RWPE1 (cell line): Measurements from ENCODE around the gene ARHGAP20.

Source experiments
- CTCF ChIA-PET: fragments of 350-600 bp; sonication (Branson Sonifier 250); formaldehyde crosslinking; extraction: SDS; loops from one replicate; lab custom pipeline; 2021; lab: Yijun Ruan, JAX
- POLR2A ChIA-PET: fragments of 400-600 bp; formaldehyde crosslinking; extraction: SDS; loops from one replicate; lab custom pipeline; 2020; ENCODE audit warnings: antibody characterized with exemption; ENCODE audit not compliant: low non-redundant PET; lab: Yijun Ruan, JAX
- DNase-seq: peaks from one replicate; pipeline ENCODE4 v3.0.0; 2012; ENCODE audit warnings: low spot score
- H3K27ac ChIP-seq: fragments of 450-650 bp; 2 replicates; pipeline ENCODE4 v1.5.1; 2017
- CTCF ChIP-seq: fragments of 450-650 bp; conservative IDR thresholded peaks from 2 replicates; pipeline ENCODE4 v1.5.1; 2017; ENCODE audit warnings: low read depth, mild to moderate bottlenecking

ARHGAP20 gene

GRCh38 chr11:110710628-110711381, 1.4 kb downstream of the ARHGAP20 start:
- no peak for TF ChIP-seq CTCF
- ChIA-PET CTCF (interaction anchor here (0.5 to 0.7 kb wide), 2 partner anchors 182 to 736 kb away, joined by 3 read pairs; no protein-coding TSS in a partner anchor), POLR2A (no interaction called here)
- H3K27ac ChIP-seq, result no peak overlapping the region
- DNase-seq, result peak; percentile 28

- ChIA-PET CTCF (interaction anchor here (0.6 kb wide), 1 partner anchor 16 kb away, joined by 5 read pairs; no protein-coding TSS in a partner anchor), POLR2A (no interaction called here)
- TF ChIP-seq CTCF, result no peak
- no peak overlapping the region for H3K27ac ChIP-seq
- DNase-seq, result no peak
These were observed 7.9 kb downstream of the ARHGAP20 start for GRCh38 chr11:110704210-110704864.

- DNase-seq, result no peak
- CTCF ChIA-PET, result no interaction called here
- POLR2A ChIA-PET, result no interaction called here
- H3K27ac ChIP-seq, result no peak overlapping the region
- TF ChIP-seq CTCF, result no peak
These were observed 20.3 kb downstream of the ARHGAP20 start for GRCh38 chr11:110691926-110692325.

- POLR2A ChIA-PET, result no interaction called here
These were observed 22.9 kb downstream of the ARHGAP20 start for GRCh38 chr11:110689306-110689705.

GRCh38 chr11:110679323-110679975, 32.8 kb downstream of the ARHGAP20 start:
- TF ChIP-seq CTCF, result no peak
- no peak overlapping the region for H3K27ac ChIP-seq
- ChIA-PET POLR2A (no interaction called here), CTCF (no interaction called here)
- DNase-seq, result no peak

More at GRCh38 chr11:110689306-110689705, 22.9 kb downstream of the ARHGAP20 start:
- CTCF ChIA-PET, result no interaction called here
- TF ChIP-seq CTCF, result no peak
- DNase-seq, result no peak
- H3K27ac ChIP-seq, result no peak overlapping the region

- TF ChIP-seq CTCF, result no peak
- POLR2A ChIA-PET, result no interaction called here
- CTCF ChIA-PET, result no interaction called here
- no peak for DNase-seq
- H3K27ac ChIP-seq, result no peak overlapping the region
These were observed 36.7 kb downstream of the ARHGAP20 start for GRCh38 chr11:110675548-110675947.
